ENCODE data around the gene LYG2.

DNA sequence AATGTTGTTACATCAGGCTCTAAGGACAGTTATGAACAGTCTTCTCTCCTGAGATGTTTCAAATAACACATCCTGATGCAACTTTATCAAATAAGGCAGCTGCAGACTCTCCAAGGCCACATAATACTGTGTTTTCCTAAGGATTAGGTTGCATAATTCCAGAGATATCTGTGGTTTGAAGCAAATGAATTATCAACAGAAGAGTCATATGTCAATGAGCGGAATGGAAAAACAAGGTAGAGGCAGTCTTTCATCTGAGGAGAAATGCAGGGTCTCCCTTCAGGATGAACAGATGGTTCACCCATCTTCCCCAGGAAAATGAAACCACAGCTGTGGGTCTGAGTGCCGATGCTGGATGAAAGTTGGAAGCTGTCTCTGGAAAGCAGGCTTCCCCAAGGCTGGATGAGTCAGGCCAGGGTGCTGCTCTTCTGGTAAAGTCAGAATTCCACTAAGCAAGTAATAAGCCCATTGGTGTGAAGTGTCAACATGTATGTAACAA, 23.4 kb upstream of the LYG2 start:
- TF ChIP-seq CTCF (IDR thresholded peaks at IDR 0.05 in 4 of 5, conservative IDR thresholded peaks at IDR 0.05 in 1 of 5), result no peak
- no peak for TF ChIP-seq POLR2A (IDR thresholded peaks at IDR 0.05)
